CD4-positive, alpha-beta T cell (primary cell): ENCODE results near the gene ZNF396. TPM values are rescaled to one million over a fixed set of nuclear protein-coding genes. Genes with fewer than 3 reads are reported as not detected.

Experiments
- ATAC-seq: fragments of 200-7000 bp; cut with Tn5 transposase; one replicate; pipeline ENCODE4 v1.10.0; 2022; ENCODE audit warnings: mild to moderate bottlenecking; ENCODE audit not compliant: poor library complexity
- CTCF ChIA-PET: fragments of 350-600 bp; sonication (Branson Sonifier 250); formaldehyde crosslinking; loops from one replicate; lab custom pipeline; 2021; ENCODE audit warnings: antibody characterized with exemption, inconsistent platforms; lab: Charles Lee
- POLR2A ChIA-PET: fragments of 350-600 bp; sonication (Branson Sonifier 250); formaldehyde crosslinking; loops from one replicate; lab custom pipeline; 2021; ENCODE audit warnings: antibody characterized with exemption, inconsistent platforms; lab: Charles Lee
- DNase-seq, 14 experiments: peaks; one replicate each; pipeline ENCODE4 v3.0.0-alpha.2; 2013 to 2020; ENCODE audit warnings: mixed read lengths in 2 of 14
- H3K27ac ChIP-seq, 2 donors: one replicate each; pipeline versions ENCODE4 v1.5.1 to v1.7.0; 2013; ENCODE audit warnings: low read length in 2 of 2, low read depth in 1 of 2, mild to moderate bottlenecking in 1 of 2
- H3K27me3 ChIP-seq, 2 experiments: 1 replicate in 1 of 2; 2 replicates in 1 of 2; pipeline versions ENCODE4 v1.6.1 to v1.7.0; 2013; ENCODE audit warnings: low read length in 2 of 2, control low read depth in 1 of 2, mild to moderate bottlenecking in 1 of 2, moderate library complexity in 1 of 2; ENCODE audit not compliant: insufficient read depth in 2 of 2, control insufficient read depth in 1 of 2
- H3K36me3 ChIP-seq: one replicate; pipeline ENCODE4 v1.6.1; 2013; ENCODE audit warnings: low read length, control low read depth; ENCODE audit not compliant: insufficient read depth
- H3K4me1 ChIP-seq: one replicate; pipeline ENCODE4 v1.6.1; 2013; ENCODE audit warnings: low read length, control low read depth; ENCODE audit not compliant: insufficient read depth
- H3K4me3 ChIP-seq: one replicate; pipeline ENCODE4 v1.5.1; 2013; ENCODE audit warnings: mild to moderate bottlenecking, low read length, moderate library complexity
- H3K9me3 ChIP-seq, 2 experiments: 1 replicate in 1 of 2; 2 replicates in 1 of 2; pipeline versions ENCODE4 v1.6.1 to v1.7.0; 2013; ENCODE audit warnings: low read length in 2 of 2, mild to moderate bottlenecking in 2 of 2, control low read depth in 1 of 2, moderate library complexity in 1 of 2; ENCODE audit not compliant: control insufficient read depth in 1 of 2, insufficient read depth in 1 of 2
- H3K27ac Mint-ChIP-seq: one replicate; pipeline ENCODE4 v1.8.0; 2020; ENCODE audit warnings: mixed read lengths
- H3K27me3 Mint-ChIP-seq: one replicate; pipeline ENCODE4 v1.8.0; 2021; ENCODE audit warnings: mixed read lengths
- H3K36me3 Mint-ChIP-seq: one replicate; pipeline ENCODE4 v1.8.0; 2021; ENCODE audit warnings: low read depth, mixed read lengths
- H3K4me1 Mint-ChIP-seq: one replicate; pipeline ENCODE4 v1.8.0; 2021; ENCODE audit warnings: low read depth, mixed read lengths
- H3K4me3 Mint-ChIP-seq: one replicate; pipeline ENCODE4 v1.8.0; 2020; ENCODE audit warnings: mild to moderate bottlenecking, mixed read lengths
- H3K9me3 Mint-ChIP-seq: one replicate; pipeline ENCODE4 v1.8.0; 2020; ENCODE audit warnings: mixed read lengths
- CTCF ChIP-seq: fragments of 200-600 bp; IDR thresholded peaks from one replicate; pipeline ENCODE4 v1.8.0; 2022; ENCODE audit warnings: antibody characterized with exemption, mild to moderate bottlenecking
- intact Hi-C, 2 experiments: fragments of 100-400 bp; cut with DNase I in 1 of 2; cut with micrococcal nuclease in 1 of 2; formaldehyde crosslinking; loops; one replicate each; pipeline versions ENCODE4 v1.15.1 to v1.9.0; 2023 to 2025; cut with DNase I, micrococcal nuclease
- total RNA-seq, 174 experiments: library from RNA in 2 of 174; stranded (reverse) in 2 of 174; gene quantifications; one replicate each; pipeline ENCODE4 v1.2.3 and lab custom pipeline; 2021 to 2026

ZNF396 gene
- total RNA-seq, 2 experiments from 2014 or later = 0.25 to 0.28 TPM

DNA sequence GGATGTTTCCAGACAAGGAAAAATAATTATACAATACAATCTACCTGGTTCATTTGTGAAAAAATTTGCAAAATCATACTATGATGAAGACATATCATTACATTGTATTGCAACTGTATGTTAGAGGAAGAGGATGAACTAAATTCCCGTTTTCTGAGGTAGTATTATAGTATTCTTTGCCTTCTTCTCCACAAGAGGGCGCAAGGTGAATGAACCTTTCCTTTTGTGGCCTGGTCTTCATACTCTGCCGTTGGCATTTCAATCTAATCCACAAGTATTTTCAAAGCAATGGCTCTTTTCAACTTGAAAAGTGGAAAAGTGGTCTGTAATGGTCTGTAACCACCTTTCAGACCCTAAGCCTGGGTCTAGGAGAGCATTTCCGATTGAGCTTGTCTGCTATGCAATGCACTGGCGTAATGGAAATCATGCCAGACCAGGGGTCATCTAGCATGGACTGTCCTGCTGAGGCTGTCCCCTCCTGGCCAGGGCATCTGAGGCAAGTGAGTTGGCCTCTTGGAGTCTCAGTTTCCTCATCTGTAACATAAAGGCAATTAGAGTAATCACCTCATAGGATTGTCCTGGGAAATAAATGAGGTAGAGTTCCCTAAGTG lies 30.8 kb upstream of the ZNF396 start:
- Mint-ChIP-seq H3K27ac (no peak overlapping the region), H3K27me3 (peaks cover 10% of the 10 kb centered on the region), H3K4me1 (peaks cover 24% of the 10 kb centered on the region), H3K4me3 (no peak overlapping the region), H3K9me3 (no peaks in the 10 kb centered on the region), H3K36me3 (no peaks in the 10 kb centered on the region)
- ATAC-seq (peak; percentile 75), DNase-seq (peak in 8 of 14 experiments; percentile 5 to 78 (median 44))
- H3K4me3 ChIP-seq = no peak overlapping the region
- no peaks in the 10 kb centered on the region for H3K27me3 ChIP-seq
- no peaks in the 10 kb centered on the region for H3K9me3 ChIP-seq
- no peaks in the 10 kb centered on the region for H3K36me3 ChIP-seq
- CTCF ChIA-PET = interaction anchor here (0.8 to 1.4 kb wide), 5 partner anchors 8 to 26 kb away, joined by 3 to 5 read pairs (median 3); no protein-coding TSS in a partner anchor
- POLR2A ChIA-PET = interaction anchor here (1.3 kb wide), 1 partner anchor 89 kb away, joined by 6 read pairs; the partner anchor contains the start of gene INO80C
- TF ChIP-seq CTCF = peak; percentile 94
- intact Hi-C loops = loop anchor here (1.0 to 5.0 kb wide), 5 partner anchors 104 to 874 kb away; no protein-coding TSS in a partner anchor
- H3K27ac ChIP-seq = no peak overlapping the region
- peaks cover 6% of the 10 kb centered on the region for H3K4me1 ChIP-seq

- intact Hi-C loops = loop anchor here (5.0 kb wide), 3 partner anchors 106 to 876 kb away; no protein-coding TSS in a partner anchor
- Mint-ChIP-seq H3K9me3 (no peaks in the 10 kb centered on the region), H3K4me1 (peaks cover 12% of the 10 kb centered on the region), H3K27ac (no peak overlapping the region), H3K36me3 (no peaks in the 10 kb centered on the region), H3K4me3 (no peak overlapping the region), H3K27me3 (peaks cover 10% of the 10 kb centered on the region)
- no peaks in the 10 kb centered on the region for H3K9me3 ChIP-seq
- no peak for DNase-seq
- no peaks in the 10 kb centered on the region for H3K36me3 ChIP-seq
- no peak for ATAC-seq
- H3K4me3 ChIP-seq = no peak overlapping the region
- H3K4me1 ChIP-seq = no peaks in the 10 kb centered on the region
- H3K27ac ChIP-seq = no peak overlapping the region
- CTCF ChIA-PET = no interaction called here
- POLR2A ChIA-PET = no interaction called here
- TF ChIP-seq CTCF = no peak
- no peaks in the 10 kb centered on the region for H3K27me3 ChIP-seq
Measured at GRCh38 chr18:35406666-35407065, 29.5 kb upstream of the ZNF396 start.

- H3K9me3 Mint-ChIP-seq = no peaks in the 10 kb centered on the region
- DNase-seq (no peak), ATAC-seq (no peak)
- intact Hi-C loops = no loop called here
- Histone ChIP-seq H3K9me3 (no peaks in the 10 kb centered on the region), H3K27ac (no peak overlapping the region), H3K36me3 (no peaks in the 10 kb centered on the region), H3K4me3 (no peak overlapping the region), H3K27me3 (peaks cover 0 to 11% of the 10 kb centered on the region in 2 experiments), H3K4me1 (no peaks in the 10 kb centered on the region)
- no peak overlapping the region for H3K27ac Mint-ChIP-seq
- ChIA-PET CTCF (interaction anchor here (0.8 kb wide), 1 partner anchor 10 kb away, joined by 3 read pairs; no protein-coding TSS in a partner anchor), POLR2A (no interaction called here)
- H3K36me3 Mint-ChIP-seq = no peaks in the 10 kb centered on the region
- TF ChIP-seq CTCF = no peak
- H3K27me3 Mint-ChIP-seq = peaks cover 37% of the 10 kb centered on the region
- no peaks in the 10 kb centered on the region for H3K4me1 Mint-ChIP-seq
- no peak overlapping the region for H3K4me3 Mint-ChIP-seq
Measured at GRCh38 chr18:35397976-35398375, 20.8 kb upstream of the ZNF396 start.
